HepG2 (cell line): Measurements from ENCODE around the gene IVD. TPM values are rescaled to one million over a fixed set of nuclear protein-coding genes. Genes with fewer than 3 reads are reported as not detected.

Source experiments
- CEBPB ChIP-seq: IDR thresholded peaks from 2 replicates; pipeline ENCODE4 v1.6.1; 2011; ENCODE audit warnings: low read depth, low read length, improper control_type of control experiment, borderline replicate concordance
- CREB1 ChIP-seq, 2 experiments: fragments of 450-650 bp in 1 of 2; IDR thresholded peaks; 2 replicates each; pipeline ENCODE4 v1.6.1; 2016 to 2017; ENCODE audit warnings: control low read depth in 1 of 2, mild to moderate bottlenecking in 1 of 2, missing compliant biosample characterization in 1 of 2, missing genetic modification characterization in 1 of 2
- CTCF ChIP-seq: sonication (generic); formaldehyde crosslinking; IDR thresholded peaks from 2 replicates; pipeline ENCODE4 v1.5.0; 2020; ENCODE audit warnings: mild to moderate bottlenecking, missing genetic modification reagents, moderate library complexity
- GATAD1 ChIP-seq: IDR thresholded peaks from 2 replicates; pipeline ENCODE4 v1.6.1; 2016; ENCODE audit warnings: missing genetic modification reagents, missing compliant biosample characterization
- HCFC1 ChIP-seq: fragments of 150-350 bp; IDR thresholded peaks from 2 replicates; pipeline ENCODE4 v1.6.1; 2014; ENCODE audit warnings: low read depth, low read length
- MED1 ChIP-seq: sonication (generic); formaldehyde crosslinking; IDR thresholded peaks from 2 replicates; pipeline ENCODE4 v1.4.0; 2020; ENCODE audit warnings: missing genetic modification reagents
- MIER2 ChIP-seq: IDR thresholded peaks from 2 replicates; pipeline ENCODE4 v1.6.1; 2016; ENCODE audit warnings: missing biosample characterization, missing genetic modification reagents
- MYC ChIP-seq: sonication (generic); formaldehyde crosslinking; IDR thresholded peaks from 2 replicates; pipeline ENCODE4 v1.9.0; 2021; ENCODE audit warnings: missing genetic modification reagents, borderline replicate concordance
- RBFOX2 ChIP-seq: fragments of 200-400 bp; formaldehyde crosslinking; IDR thresholded peaks from 2 replicates; pipeline ENCODE4 v1.6.1; 2017; ENCODE audit warnings: low read depth, mild to moderate bottlenecking, low read length
- SNAPC2 ChIP-seq: sonication (generic); formaldehyde crosslinking; IDR thresholded peaks from 2 replicates; pipeline ENCODE4 v1.8.1; 2022; ENCODE audit warnings: mild to moderate bottlenecking, missing genetic modification reagents
- ZBTB14 ChIP-seq: sonication (generic); formaldehyde crosslinking; IDR thresholded peaks from 2 replicates; pipeline ENCODE4 v1.4.0; 2020; ENCODE audit warnings: missing genetic modification reagents
- ZNF251 ChIP-seq: sonication (generic); formaldehyde crosslinking; IDR thresholded peaks from 2 replicates; pipeline ENCODE4 v1.9.0; 2021; ENCODE audit warnings: mild to moderate bottlenecking, missing genetic modification reagents
- ZNF263 ChIP-seq: sonication (generic); formaldehyde crosslinking; IDR thresholded peaks from 2 replicates; pipeline ENCODE4 v1.4.0; 2020; ENCODE audit warnings: missing genetic modification reagents
- ZNF556 ChIP-seq: sonication (generic); formaldehyde crosslinking; IDR thresholded peaks from 2 replicates; pipeline ENCODE4 v1.4.0; 2020; ENCODE audit warnings: mild to moderate bottlenecking, missing genetic modification reagents, borderline replicate concordance
- ZNF572 ChIP-seq: sonication (generic); formaldehyde crosslinking; IDR thresholded peaks from 2 replicates; pipeline ENCODE4 v1.5.1; 2020; ENCODE audit warnings: mild to moderate bottlenecking, missing genetic modification reagents
- ZNF678 ChIP-seq: sonication (generic); formaldehyde crosslinking; IDR thresholded peaks from 2 replicates; pipeline ENCODE4 v1.4.0; 2020; ENCODE audit warnings: mild to moderate bottlenecking, missing genetic modification reagents
- ZSCAN22 ChIP-seq: sonication (generic); formaldehyde crosslinking; IDR thresholded peaks from 2 replicates; pipeline ENCODE4 v1.4.0; 2020; ENCODE audit warnings: mild to moderate bottlenecking, missing genetic modification reagents
- polyA plus RNA-seq, 8 experiments: library from polyadenylated mRNA; depleted of rRNA in 3 of 8; stranded (reverse) in 7 of 8; unstranded in 1 of 8; fragments of >200 nt; fragmentation: Illumina TruSeq in 4 of 8; extraction: Trizol in 4 of 8; gene quantifications; 2 replicates each; pipeline versions ENCODE4 v1.2.1 to v1.2.3, GENCODE V29; 2011 to 2016; ENCODE audit warnings: low read depth in 4 of 8, missing spikeins in 1 of 8, mixed read lengths in 1 of 8; ENCODE audit not compliant: insufficient read depth in 1 of 8
- total RNA-seq, 5 experiments: library from RNA; depleted of rRNA; stranded (reverse); fragments of >200 nt; fragmentation: Illumina TruSeq; extraction: Trizol; gene quantifications; 2 replicates each; pipeline ENCODE4 v1.2.3, GENCODE V29; 2016; ENCODE audit warnings: low read depth in 1 of 5
- TF ChIP-seq, protein P1 (sequence below): sonication (generic); formaldehyde crosslinking; IDR thresholded peaks from 2 replicates; pipeline ENCODE4 v1.5.1; 2020; ENCODE audit warnings: missing genetic modification reagents, mild to moderate bottlenecking, borderline replicate concordance
- TF ChIP-seq, protein P2 (sequence below): sonication (generic); formaldehyde crosslinking; IDR thresholded peaks from 2 replicates; pipeline ENCODE4 v1.4.0; 2020; ENCODE audit warnings: missing genetic modification reagents, borderline replicate concordance
- TF ChIP-seq, protein P3 (sequence below): sonication (generic); formaldehyde crosslinking; IDR thresholded peaks from 2 replicates; pipeline ENCODE4 v1.4.0; 2020; ENCODE audit warnings: mild to moderate bottlenecking, missing genetic modification reagents

IVD gene
- total and polyA plus RNA-seq, 2 of the 13 experiments (the other 11 are each of a cell fraction or from before 2014, with no cell fraction given): 48.0 to 53.9 TPM

DNA sequence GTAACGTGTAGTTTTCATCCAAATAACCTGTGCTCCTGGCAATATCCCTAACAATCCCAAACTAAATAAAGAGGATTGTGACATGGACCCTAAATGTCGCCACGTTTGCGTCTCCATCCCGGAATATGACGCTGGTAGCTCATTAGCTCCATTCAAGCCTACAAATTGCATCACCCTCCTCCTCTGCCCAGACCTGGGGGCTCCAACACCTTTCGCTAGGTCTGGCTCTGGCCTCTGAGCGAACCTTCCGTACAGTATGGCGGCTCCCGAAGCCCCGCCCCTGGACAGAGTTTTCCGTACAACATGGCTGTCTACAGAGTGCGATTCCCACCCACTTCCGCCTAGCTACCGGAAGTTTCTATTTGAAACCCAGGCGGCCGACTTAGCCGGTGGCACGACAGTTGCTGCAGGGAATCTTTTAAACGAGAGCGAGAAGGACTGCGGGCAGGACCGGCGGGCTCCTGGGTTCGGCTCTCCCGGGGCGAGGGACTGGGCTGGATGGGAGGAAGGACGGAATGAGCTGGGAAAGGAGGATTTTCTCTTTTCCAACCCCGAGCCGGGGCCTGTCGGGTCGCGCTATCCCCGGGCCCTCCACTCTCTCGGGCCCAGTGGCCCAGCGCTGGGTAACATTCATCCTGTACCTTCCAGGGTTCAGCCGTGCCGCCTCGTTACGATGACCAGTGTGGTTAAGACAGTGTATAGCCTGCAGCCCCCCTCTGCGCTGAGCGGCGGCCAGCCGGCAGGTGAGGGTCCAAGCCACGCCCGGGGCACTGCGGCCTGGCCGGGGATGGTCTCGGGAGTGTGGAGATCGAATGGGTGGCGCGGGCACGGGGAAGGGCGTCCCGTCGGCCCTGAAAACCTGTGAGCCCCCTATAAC, 22.8 kb upstream of the IVD start, which contains the start of gene KNSTRN (continued):
- TF ChIP-seq HCFC1 (peak; percentile 84), SNAPC2 (CRISPR knock-in tag) (0 out of 2 replicates have a peak, but pooled peaks have one; percentile 66), ZSCAN22 (no peak), ZBTB14 (CRISPR knock-in tag) (no peak), CEBPB (peak; percentile 71), CTCF (CRISPR knock-in tag) (0 out of 2 replicates have a peak, but pooled peaks have one; percentile 3), ZNF556 (CRISPR knock-in tag) (peak; percentile 46), ZNF251 (CRISPR knock-in tag) (no peak), GATAD1 (CRISPR knock-in tag) (peak; percentile 77), MYC (peak; percentile 48), ZNF263 (0 out of 2 replicates have a peak, but pooled peaks have one; percentile 38), CREB1 (IDR thresholded peaks at IDR 0.05) (0 out of 2 replicates have a peak, but pooled peaks have one; percentile 2), CREB1 (CRISPR knock-in tag; IDR thresholded peaks at IDR 0.05) (peak; percentile 71), MED1 (CRISPR knock-in tag) (0 out of 2 replicates have a peak, but pooled peaks have one; percentile 35), MIER2 (CRISPR knock-in tag) (0 out of 2 replicates have a peak, but pooled peaks have one; percentile 34), ZNF572 (CRISPR knock-in tag) (peak; percentile 51; the same call in 1 of the 2 replicates), ZNF678 (CRISPR knock-in tag) (peak; percentile 52; the same call in 1 of the 2 replicates), RBFOX2 (peak; percentile 69; the same call in 1 of the 2 replicates)
- TF ChIP-seq, protein P1, sequence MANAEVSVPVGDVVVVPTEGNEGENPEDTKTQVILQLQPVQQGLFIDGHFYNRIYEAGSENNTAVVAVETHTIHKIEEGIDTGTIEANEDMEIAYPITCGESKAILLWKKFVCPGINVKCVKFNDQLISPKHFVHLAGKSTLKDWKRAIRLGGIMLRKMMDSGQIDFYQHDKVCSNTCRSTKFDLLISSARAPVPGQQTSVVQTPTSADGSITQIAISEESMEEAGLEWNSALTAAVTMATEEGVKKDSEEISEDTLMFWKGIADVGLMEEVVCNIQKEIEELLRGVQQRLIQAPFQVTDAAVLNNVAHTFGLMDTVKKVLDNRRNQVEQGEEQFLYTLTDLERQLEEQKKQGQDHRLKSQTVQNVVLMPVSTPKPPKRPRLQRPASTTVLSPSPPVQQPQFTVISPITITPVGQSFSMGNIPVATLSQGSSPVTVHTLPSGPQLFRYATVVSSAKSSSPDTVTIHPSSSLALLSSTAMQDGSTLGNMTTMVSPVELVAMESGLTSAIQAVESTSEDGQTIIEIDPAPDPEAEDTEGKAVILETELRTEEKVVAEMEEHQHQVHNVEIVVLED (CRISPR knock-in tag): peak; percentile 45; the same call in 1 of the 2 replicates
- TF ChIP-seq, protein P2, sequence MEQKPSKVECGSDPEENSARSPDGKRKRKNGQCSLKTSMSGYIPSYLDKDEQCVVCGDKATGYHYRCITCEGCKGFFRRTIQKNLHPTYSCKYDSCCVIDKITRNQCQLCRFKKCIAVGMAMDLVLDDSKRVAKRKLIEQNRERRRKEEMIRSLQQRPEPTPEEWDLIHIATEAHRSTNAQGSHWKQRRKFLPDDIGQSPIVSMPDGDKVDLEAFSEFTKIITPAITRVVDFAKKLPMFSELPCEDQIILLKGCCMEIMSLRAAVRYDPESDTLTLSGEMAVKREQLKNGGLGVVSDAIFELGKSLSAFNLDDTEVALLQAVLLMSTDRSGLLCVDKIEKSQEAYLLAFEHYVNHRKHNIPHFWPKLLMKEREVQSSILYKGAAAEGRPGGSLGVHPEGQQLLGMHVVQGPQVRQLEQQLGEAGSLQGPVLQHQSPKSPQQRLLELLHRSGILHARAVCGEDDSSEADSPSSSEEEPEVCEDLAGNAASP (CRISPR knock-in tag): no peak
- TF ChIP-seq, protein P3, sequence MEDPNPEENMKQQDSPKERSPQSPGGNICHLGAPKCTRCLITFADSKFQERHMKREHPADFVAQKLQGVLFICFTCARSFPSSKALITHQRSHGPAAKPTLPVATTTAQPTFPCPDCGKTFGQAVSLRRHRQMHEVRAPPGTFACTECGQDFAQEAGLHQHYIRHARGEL (CRISPR knock-in tag): no peak
